Ecto neural progenitor cell (in vitro differentiated cells): ENCODE measurements around the gene GP1BB.

Experiments used
- DNase-seq: peaks from one replicate; pipeline ENCODE4 v3.0.0-alpha.2; 2018; ENCODE audit warnings: low spot score

GP1BB gene

DNA sequence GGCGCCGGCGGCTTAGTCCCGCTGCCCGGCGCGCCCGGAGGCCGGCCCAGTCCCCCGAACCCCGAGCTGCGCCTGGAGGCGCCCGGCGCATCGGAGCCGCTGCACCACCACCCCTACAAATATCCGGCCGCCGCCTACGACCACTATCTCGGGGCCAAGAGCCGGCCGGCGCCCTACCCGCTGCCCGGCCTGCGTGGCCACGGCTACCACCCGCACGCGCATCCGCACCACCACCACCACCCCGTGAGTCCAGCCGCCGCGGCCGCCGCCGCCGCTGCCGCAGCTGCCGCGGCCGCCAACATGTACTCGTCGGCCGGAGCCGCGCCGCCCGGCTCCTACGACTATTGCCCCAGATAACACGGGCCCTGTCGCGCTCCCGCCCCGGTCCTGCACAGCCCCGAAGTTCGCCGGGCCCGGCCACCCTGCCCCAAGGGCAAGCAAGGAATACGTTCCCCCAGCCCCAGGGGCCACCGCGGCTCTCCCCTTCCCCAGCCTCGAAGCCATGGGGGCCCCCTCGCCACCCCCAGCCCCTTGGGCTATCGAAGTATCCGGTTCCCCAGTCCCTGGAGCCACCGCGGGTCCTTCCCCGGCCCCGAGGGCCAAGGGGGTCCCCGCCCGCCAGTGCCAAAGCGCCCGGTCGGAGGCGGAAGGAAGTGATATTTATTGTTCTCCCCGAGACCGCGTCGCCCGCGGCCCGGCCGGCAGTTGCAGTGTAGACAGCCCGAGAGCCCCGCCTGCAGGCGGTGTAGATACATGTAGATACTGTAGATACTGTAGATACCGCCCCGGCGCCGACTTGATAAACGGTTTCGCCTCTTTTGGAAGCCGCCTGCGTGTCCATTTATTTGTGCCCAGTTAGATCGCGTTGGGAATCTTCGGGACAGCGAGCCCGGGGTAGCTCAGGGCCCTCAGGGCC, 43.4 kb downstream of the GP1BB start:
- no peak for DNase-seq

DNA sequence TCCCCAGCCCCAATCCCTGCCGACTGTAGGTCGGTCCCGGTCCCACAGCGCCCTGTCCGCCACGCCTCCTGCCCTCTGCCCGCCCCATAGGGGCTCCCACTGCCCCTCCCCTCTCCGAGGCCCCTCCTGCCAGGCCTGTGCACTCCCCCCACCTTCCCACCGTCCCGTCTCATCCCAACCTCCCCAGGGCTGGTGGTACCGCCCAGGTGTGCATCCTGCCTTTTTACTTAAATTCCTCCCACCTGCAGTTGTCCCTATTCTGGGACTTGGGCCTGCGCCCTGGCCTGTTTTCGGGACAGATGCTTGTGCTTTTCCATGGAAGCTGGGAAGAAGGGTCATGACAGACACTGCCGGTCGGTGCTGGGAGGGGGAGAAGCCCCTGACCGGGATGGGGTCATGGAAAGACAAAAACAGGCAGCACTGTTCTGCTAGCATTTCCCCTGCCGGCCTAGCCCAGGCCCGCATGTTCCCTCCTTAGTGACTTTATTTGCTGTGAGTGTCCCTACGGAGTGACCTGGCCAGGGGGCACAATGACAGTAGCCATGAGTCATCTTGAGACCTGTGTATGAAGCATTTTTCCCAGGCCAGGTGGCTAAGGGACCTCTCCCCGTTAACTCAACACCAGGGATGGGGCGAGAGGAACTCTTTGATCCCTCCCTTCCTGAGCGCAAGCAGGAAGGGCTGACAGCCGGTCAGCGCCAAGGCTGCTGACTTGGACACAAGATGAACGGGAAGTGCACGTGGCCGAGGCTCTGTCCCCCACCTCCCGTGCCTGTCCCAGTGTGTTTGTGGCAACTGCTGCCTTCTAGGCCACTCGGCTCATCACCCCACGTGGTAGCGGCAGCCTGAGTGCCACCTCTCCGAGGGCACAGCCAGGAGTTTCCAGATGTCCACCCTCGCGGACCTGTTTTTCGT, 44.3 kb downstream of the GP1BB start:
- no peak for DNase-seq

DNA sequence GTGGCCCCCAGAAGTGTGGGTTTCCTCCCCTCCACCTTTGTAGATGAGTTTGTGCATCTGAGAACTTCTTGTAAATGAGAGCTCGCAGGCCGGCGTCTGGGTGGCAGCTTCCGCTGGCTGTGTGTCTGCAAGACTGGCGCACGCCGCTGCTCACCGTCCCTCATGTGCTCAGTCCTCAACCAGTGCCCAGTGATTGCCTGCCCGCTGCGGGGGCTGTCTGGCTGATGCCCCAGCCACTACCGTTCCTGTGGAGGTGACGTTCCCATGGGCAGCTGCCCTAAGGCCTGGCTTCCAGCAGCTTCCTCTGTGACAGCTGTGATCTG, 46.0 kb downstream of the GP1BB start:
- DNase-seq = no peak

DNA sequence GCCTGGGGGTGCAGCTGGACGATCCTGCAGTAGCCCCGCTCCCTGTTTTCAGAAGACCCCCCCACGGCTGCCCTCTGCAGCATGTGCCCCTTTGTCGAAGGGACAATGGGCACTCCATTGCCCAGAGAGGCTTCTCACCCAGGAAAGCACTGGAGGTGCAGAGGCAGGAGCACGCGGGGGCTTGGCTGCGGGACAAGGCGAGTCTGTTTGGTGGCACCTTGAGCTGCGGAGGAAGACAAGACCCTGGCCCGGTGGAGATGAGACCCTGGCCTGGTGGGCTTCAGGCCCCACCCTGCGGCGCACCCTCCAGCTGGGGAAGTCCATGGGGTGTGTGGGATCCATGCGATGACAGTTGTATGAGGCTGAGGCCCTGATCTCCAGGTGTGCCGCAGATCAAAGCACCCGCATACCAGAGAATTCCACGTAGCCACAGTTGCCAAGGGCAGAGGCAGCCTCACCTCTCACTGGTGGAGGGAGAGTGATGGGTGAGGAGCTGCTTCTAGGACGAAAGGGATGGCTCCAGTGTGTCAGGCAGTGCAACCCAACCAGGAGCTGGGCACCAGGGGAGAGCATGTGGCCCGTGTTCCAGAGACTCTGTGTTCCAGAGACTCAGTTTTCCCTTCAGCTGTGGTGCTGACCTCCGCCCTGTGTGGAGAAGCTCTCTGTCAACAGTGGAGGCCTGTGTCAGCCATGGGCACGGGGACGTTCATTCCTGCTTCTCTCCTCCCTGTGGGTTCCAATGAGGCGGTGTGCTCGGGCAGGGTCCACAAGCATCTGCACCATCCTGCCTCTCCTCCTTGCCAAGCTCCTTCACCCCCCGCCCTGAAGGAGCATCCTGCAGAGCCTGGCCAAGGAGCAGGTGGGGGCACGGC, 47.2 kb downstream of the GP1BB start:
- DNase-seq = no peak

DNA sequence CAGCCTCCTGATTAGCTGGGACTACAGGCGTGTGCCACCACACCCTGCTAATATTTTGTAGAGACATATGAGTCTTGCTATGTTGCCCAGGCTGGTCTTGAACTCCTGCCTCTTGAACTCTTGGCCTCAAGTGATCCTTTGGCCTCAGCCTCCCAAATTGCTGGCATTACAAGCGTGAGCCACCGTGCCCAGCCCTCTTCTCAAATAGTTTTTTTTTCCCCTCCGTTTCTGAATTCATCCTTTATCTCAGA, 49.0 kb downstream of the GP1BB start:
- no peak for DNase-seq

DNA sequence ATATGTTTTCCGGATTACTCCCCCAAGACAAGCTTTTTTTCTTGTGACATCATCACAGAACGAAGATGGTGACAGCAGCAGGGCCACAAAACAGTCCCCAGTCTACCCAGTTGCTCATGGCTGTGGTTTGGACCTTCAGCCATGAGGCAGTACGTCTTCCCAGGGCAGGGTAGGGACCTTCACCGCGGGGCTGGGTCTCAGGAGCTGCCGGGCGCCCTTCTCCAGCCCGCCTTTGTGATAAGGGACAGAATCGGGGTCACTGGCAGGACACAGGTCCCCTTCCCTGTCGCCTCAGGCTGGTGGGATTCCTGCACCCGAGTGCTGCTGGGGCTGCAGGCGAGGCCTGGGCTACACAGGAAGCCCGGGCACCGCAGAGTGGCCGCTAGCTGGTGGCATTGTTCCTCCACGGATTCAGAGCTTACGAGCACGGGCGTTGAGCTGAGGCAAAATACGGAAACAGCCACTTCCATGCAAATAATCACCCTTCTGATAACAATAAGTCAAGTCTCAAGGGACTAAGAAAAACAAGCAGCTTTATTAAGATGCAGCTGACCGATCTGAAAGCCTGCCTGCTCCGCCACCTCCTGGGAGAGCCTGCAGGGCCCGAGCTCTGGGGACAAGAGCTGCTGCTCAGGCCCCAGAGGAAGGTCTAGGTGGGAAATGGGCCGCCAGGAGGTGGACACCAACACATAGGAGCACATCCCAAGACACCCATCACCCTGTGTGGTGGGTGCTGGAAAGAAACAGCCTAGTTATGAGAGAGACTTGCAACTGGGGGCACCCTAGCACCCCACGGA, 49.5 kb downstream of the GP1BB start:
- DNase-seq = no peak

DNA sequence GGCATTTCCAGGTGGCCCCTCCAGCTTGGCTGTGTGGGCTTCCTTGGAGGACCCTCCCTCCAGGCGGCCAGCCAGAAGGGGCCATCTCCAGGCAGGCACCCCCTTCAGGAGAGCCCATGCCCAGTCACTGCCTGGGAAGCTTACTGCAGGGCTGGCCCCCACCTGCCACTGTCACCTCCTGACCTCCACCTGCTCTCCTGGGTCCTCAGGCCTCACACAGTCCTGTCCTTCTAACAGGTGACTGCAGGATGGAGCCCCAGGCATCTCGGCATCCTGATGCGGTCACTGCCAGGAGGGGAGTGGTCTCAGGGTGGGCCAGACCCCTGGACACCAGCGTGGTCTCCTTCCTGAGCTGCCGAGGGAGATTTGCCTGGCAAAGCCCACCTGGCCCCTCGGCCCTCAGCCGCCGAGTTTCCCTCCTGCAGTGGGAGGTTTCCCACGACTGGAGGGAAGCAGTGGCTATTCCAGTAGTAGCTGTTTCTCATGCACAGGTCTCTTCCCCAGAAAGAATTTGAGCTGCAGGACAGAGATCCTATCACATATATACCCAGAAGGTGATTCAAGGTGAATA, 50.2 kb downstream of the GP1BB start:
- no peak for DNase-seq
